Measurements from ENCODE around the gene WDR18. TPM values are rescaled to one million over a fixed set of nuclear protein-coding genes. Genes with fewer than 3 reads are reported as not detected.
A peak's percentile ranks its signal among the peaks of the same experiment; 100 is the strongest.

WDR18 gene
- total and polyA plus RNA-seq, 2 donors from 2014 or later: 40.3 to 77.2 TPM

GRCh38 chr19:1011831-1012333, 27.7 kb downstream of the WDR18 start:
- Histone ChIP-seq H3K27ac (ENCODE audit: low read depth in 2 of 2, low read length in 2 of 2) (no peak overlapping the region), H3K4me3 (ENCODE audit: low read length in 3 of 3) (no peak overlapping the region), H3K9me3 (ENCODE audit: control insufficient read depth in 2 of 3, insufficient read depth in 1 of 3, low read length in 3 of 3) (no peaks in the 10 kb centered on the region), H3K9ac (ENCODE audit: low read length in 3 of 3) (no peak overlapping the region), H3K36me3 (ENCODE audit: control insufficient read depth in 2 of 3, insufficient read depth in 3 of 3, low read length in 3 of 3) (peaks cover 0 to 10% (median 0%) of the 10 kb centered on the region in 3 donors), H3K4me1 (ENCODE audit: control insufficient read depth in 2 of 3, insufficient read depth in 2 of 3, low read depth in 1 of 3, low read length in 3 of 3) (peaks cover 0 to 15% (median 0%) of the 10 kb centered on the region in 3 donors), H3K27me3 (ENCODE audit: control insufficient read depth, insufficient read depth, low read length) (no peaks in the 10 kb centered on the region)
- intact Hi-C loops (cut with DNase I): no loop called here
- FAIRE-seq: no peak
- TF ChIP-seq, protein P1, sequence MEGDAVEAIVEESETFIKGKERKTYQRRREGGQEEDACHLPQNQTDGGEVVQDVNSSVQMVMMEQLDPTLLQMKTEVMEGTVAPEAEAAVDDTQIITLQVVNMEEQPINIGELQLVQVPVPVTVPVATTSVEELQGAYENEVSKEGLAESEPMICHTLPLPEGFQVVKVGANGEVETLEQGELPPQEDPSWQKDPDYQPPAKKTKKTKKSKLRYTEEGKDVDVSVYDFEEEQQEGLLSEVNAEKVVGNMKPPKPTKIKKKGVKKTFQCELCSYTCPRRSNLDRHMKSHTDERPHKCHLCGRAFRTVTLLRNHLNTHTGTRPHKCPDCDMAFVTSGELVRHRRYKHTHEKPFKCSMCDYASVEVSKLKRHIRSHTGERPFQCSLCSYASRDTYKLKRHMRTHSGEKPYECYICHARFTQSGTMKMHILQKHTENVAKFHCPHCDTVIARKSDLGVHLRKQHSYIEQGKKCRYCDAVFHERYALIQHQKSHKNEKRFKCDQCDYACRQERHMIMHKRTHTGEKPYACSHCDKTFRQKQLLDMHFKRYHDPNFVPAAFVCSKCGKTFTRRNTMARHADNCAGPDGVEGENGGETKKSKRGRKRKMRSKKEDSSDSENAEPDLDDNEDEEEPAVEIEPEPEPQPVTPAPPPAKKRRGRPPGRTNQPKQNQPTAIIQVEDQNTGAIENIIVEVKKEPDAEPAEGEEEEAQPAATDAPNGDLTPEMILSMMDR (IDR thresholded peaks at IDR 0.05; ENCODE audit: borderline replicate concordance, extremely low read depth, insufficient read depth): no peak
- no peak for DNase-seq

- H3K9ac ChIP-seq (ENCODE audit: low read length in 3 of 3): no peak overlapping the region
- H3K4me1 ChIP-seq (ENCODE audit: control insufficient read depth in 2 of 3, insufficient read depth in 2 of 3, low read depth in 1 of 3, low read length in 3 of 3): peaks cover 0 to 19% (median 0%) of the 10 kb centered on the region in 3 donors
- H3K27ac ChIP-seq (ENCODE audit: low read depth in 2 of 2, low read length in 2 of 2): no peak overlapping the region
- no peak for FAIRE-seq
- peaks cover 0 to 10% (median 0%) of the 10 kb centered on the region in 3 donors for H3K36me3 ChIP-seq (ENCODE audit: control insufficient read depth in 2 of 3, insufficient read depth in 3 of 3, low read length in 3 of 3)
- H3K9me3 ChIP-seq (ENCODE audit: control insufficient read depth in 2 of 3, insufficient read depth in 1 of 3, low read length in 3 of 3): no peaks in the 10 kb centered on the region
- no peaks in the 10 kb centered on the region for H3K27me3 ChIP-seq (ENCODE audit: control insufficient read depth, insufficient read depth, low read length)
- no peak overlapping the region for H3K4me3 ChIP-seq (ENCODE audit: low read length in 3 of 3)
- intact Hi-C loops (cut with DNase I): no loop called here
- TF ChIP-seq, protein P1 (IDR thresholded peaks at IDR 0.05; ENCODE audit: borderline replicate concordance, extremely low read depth, insufficient read depth): no peak
- DNase-seq: peak in 1 of 5 donors; percentile 73
Measured at GRCh38 chr19:1012334-1012733, 28.2 kb downstream of the WDR18 start.

GRCh38 chr19:1013218-1013617, 29.1 kb downstream of the WDR18 start:
- FAIRE-seq (no peak), DNase-seq (peak in 1 of 5 donors; percentile 73)
- H3K36me3 ChIP-seq (ENCODE audit: control insufficient read depth in 2 of 3, insufficient read depth in 3 of 3, low read length in 3 of 3): peaks cover 0 to 10% (median 0%) of the 10 kb centered on the region in 3 donors
- H3K9me3 ChIP-seq (ENCODE audit: control insufficient read depth in 2 of 3, insufficient read depth in 1 of 3, low read length in 3 of 3): no peaks in the 10 kb centered on the region
- H3K9ac ChIP-seq (ENCODE audit: low read length in 3 of 3): no peak overlapping the region
- peaks cover 0 to 28% (median 0%) of the 10 kb centered on the region in 3 donors for H3K4me1 ChIP-seq (ENCODE audit: control insufficient read depth in 2 of 3, insufficient read depth in 2 of 3, low read depth in 1 of 3, low read length in 3 of 3)
- intact Hi-C loops (cut with DNase I): no loop called here
- H3K27ac ChIP-seq (ENCODE audit: low read depth in 2 of 2, low read length in 2 of 2): no peak overlapping the region
- no peak overlapping the region for H3K4me3 ChIP-seq (ENCODE audit: low read length in 3 of 3)
- TF ChIP-seq, protein P1 (IDR thresholded peaks at IDR 0.05; ENCODE audit: borderline replicate concordance, extremely low read depth, insufficient read depth): no peak
- no peaks in the 10 kb centered on the region for H3K27me3 ChIP-seq (ENCODE audit: control insufficient read depth, insufficient read depth, low read length)
